Activated T-cell treated with anti-CD3 and anti-CD28 coated beads for 1 hour (primary cell): ENCODE measurements around the gene KLK7.

ENCODE experiments used
- DNase-seq: peaks from one replicate; pipeline ENCODE4 v3.0.0-alpha.2; 2020; ENCODE audit warnings: low read depth

The KLK7 gene

DNA sequence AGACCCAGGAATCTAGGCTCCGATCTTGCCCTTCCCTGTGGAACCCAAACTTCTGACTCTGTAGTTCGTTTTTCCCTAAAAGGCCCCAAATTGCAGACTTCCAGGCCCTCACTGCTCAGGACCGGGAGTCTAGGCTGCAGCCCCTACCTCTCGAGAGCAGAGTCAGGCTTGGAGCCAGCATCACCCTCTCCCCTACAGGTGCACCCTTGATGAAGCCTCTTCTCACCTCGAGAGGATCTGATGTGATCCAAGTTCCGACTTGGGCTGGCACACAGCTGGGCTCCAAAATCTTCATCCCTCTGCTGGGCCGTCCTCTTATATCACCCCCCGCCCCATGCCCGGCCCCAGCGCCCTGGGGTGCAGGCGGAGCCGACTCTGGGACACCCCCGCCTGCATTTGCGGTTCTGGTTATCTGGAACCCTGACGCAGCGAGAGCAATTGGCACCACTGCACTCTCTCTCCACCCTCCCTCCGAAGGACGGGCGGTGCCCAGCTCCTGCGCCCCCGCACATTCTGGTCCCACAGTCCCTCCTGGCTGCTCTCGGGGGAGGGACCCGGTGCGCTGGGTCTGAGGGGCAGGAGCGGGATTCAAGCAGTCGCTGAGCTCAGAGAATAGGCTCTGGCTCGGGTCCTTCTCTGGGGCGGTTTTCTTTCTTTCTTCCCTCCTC lies at the start of gene KLK7:
KLK7 (minus strand) TSS at position 293 of the 668 bp plus-strand sequence. CDS start 1,518 bp downstream, outside the sequence.
- no peak for DNase-seq

DNA sequence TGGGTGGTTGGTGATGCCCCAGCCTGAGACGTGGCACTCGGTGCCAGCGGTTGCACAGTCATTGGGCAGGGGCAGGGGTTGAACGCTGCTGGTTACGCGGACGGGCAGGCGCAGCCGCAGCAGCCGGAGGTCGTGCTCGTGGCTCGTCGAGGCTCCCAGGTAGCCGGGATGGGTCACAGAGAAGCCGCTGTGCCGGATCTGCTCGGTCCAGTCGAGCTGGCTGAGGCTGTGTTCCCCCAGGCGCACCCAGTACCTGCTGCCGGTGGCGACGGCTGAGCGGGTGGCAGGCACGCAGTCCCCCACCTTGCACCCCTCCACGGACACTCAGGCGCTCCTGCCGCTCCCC lies 48.1 kb upstream of the KLK7 start:
- no peak for DNase-seq

DNA sequence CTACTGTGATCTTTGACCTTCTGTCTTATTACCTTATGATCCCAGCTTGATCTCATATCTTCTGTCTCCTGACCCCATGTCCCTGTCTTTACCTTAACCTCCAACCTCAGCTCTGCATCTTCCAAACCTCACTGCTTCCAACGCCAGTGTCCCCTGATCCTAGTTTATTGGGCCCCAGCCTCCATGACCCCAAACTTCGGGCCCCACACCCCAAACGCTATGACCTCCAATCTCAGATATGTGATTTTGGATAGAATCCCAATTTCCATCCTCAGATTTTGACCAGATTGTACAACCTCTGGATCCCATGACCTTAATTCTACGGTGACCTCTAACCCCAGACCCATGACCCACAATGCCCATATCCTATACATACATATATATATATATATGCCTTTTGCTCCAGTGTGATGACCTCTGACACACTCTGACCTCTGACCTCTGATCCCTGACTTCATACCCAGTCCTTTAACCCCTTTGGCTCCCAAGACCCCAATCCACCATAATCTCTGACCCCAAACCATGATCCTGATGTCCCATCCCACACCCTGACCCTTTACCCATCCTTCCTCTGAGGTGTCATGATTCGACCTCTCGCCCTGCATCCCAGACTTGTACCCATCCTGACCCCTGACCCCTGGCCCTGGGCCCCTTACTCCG lies 47.6 kb upstream of the KLK7 start:
- no peak for DNase-seq

DNA sequence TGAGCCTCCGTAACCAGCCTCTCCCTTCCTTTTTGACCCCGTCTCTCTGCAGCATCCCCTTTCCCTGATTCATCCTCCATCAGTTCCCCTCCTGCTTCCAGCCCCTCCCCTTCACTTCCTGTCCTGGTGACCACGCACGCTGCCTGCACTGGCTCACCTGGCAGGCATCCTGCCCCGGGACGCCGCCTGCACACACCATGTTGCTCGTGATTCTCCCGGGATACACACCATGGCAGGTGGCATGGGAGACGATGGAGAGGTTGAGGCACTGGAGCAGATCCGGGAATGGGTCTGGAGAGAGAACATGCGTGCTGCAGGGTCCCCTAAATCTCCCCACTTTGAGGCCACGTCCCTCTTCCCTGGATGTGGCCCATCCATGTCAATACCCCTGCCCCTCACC lies 46.9 kb upstream of the KLK7 start:
- DNase-seq: no peak

DNA sequence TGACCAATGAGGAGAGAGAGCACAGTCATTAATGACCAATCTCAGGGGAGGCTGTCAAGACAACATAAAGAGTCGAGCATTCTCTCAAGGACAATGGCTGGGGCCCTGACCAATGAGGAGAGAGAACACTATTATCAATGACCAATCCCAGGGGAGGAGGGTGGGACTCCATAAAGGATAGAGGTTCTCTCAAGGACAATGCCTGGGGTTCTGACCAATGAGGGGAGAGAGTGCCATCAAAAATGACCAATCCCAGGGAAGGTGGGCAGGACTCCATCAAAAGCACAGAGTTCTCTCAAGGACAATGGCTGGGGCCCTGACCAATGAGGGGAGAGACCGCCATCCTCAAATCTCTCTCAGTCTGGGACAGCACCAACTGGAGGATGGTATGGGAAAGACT lies 46.0 kb upstream of the KLK7 start:
- DNase-seq: no peak

DNA sequence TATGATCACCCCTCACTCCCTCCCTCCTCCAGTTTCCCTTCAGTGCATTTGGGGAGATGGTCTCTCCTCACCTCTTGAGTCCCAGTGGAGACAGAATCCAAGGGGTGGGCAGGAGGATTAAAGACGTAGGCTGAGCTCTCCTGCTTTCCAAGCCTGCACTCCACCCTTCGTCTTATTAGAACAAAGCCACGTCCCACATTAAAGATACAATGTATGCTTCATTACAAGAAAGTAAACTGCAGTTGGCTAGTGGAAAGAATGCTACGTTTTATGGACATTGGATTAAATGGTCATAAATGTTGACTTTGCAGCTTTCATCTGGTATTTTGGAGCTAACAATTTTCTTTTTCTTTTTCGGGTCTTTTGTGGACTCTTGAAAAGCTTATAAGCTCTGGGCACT lies 44.2 kb upstream of the KLK7 start:
- DNase-seq: no peak

DNA sequence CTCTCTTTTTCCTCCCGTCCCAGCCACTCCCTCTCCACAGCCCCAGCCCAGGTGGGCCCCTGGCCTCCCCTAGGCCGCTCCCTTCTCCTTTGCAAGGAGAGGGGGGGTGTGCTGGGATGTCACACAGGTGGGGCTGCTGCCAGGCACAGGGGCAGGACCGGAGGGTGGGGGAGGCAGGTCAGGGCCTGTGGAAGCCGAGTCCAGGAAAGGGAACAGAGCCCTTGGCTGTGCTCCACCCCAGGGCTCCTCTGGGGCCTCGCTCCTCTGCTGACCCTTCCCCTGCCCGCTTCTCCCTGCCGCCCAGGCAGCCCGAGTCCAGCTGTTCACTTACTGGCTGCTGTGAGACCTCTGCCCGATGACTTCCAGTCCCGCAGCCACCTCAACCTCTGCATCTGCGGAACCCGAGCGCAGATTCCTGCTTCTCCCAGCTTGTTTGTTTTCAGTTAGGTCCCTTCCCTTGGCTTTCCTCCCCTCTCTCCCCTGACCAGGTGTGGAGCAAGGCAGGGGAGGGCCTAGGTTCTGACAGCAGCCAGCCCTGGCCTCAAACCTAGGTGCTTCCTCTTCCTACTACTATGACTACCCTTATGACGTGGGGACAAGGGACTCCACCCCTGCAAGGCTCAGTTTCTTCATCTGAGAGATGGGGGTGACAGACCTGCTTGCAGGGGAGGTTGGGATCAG lies 43.5 kb upstream of the KLK7 start:
- DNase-seq: no peak

DNA sequence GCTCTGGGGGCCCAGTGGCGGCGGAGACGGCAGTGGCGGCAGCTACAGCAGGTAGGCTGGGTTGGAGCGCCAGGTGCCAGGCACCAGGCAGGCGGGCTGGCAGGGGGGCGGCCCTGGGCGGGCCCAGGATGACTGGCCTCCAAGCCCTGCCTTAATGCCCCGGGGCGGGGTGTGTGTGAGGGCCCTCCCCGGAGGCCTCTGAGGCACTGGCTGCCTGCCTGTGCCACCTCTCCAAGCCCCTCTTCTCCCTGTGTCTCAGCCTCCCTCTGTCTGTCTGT lies 42.8 kb upstream of the KLK7 start, which contains the start of gene KLK11:
KLK11 (minus strand) TSS at position 63 of the 278 bp plus-strand sequence. CDS start 985 bp downstream, outside the sequence.
- DNase-seq: no peak

DNA sequence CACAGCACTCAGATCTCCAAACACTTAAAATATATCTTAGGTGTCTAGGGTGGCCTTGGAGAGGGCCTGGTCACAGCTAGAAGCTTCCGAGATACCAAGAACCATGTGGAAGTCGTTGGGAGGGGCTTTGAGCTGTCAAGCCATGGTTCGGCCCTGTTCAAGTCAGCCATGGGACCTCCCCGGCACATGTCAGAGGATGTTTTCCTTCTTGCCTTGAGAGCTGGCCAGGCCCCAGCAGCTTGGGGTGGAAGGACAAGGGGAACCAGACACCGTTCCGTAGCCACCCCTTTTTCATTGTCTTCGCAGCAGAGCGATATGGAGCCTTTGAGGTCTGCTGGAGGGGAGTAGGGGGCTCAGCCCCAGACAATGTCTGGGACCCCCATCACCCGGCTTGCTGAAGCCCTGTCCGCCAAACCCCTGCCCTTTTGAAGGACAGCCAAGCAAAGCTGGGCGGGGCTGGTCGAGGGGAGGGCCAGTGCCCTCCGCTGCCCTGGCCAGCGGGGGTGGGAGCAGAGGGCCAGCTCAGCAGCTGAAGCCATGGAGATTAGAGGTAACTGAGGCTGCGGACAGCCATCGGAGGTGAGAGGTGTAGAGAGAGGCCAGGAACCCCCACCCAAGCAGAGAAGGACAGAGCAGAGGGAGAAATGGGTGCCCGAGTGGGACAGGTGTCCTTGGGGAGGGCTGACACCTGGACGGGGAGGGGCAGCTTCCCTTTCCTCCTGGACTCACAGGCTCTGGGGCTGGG lies 42.3 kb upstream of the KLK7 start:
- no peak for DNase-seq

DNA sequence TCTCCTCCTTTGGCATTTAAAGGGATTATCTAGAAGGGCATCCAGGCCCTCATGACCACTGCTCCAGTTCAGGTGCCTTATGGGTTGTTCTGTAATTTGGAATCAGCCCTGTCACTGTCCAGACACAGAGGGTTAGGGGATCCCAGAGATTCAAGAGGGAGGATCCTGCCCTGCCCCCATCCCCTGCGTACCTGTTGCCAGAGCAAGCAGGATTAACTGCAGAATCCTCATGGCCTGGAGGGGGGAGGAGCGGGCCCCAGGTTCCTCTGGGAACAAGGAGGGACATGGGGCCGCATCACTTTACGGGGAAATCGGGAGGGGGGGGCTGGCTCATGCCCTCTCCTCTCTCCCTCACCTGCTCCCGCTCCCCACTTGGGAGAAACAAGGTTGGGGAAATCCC lies 41.7 kb upstream of the KLK7 start:
- DNase-seq: no peak

DNA sequence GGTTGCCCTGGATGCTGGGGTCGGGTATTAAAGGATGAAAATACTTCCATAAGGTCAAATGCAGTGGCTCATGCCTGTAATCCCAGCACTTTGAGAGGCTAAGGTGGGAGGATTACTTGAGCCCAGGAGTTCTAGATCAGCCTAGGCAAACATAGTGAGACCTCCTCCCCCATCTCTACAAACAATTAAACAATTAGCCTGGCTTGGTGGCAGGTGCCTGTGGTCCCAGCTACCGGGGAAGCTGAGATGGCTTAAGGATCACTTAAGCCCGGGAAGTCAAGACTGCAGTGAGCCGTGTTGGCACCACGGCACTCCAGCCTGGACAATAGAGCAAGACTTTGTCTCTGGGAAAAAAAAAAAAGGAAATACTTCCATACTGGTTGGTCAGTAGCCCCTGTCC lies 41.2 kb upstream of the KLK7 start:
- no peak for DNase-seq

DNA sequence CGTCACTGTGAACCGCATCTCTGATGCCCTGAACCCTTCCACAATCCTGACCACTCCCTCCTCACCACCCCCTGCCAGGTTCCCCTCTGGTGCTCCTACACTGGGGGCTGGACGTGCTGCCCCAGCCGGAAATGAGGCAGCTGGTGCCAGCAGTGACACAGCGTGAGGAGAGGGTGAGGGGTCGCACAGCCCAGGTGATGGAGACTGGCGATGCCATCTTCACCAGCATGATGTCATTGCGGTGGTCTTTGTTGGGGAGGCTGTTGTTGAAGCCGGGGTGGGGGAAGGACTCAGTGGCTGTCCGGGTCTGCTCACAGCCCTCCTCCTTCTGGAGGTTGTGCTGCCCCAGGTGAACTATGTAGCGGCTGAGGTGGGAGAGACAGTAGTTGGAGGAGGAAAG lies 40.2 kb upstream of the KLK7 start:
- DNase-seq: no peak

DNA sequence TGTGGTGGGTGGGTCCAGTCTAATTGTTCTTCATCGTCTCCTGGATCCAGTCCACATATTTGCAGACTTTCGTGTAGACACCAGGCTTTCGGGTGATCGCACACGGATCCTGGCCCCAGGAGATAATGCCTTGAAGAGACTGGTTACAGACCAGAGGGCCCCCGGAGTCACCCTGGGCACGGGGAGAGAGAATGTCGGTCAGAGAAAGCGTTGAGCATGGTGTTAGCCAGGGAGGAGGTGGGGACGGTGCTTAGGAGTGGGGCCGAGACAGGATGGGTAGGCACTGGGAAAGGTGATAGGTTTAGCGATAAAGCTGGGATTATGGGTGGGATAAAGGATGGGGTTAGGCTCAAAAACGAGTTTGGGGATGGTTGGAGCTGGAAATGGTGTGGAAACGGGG lies 38.8 kb upstream of the KLK7 start:
- DNase-seq: no peak

DNA sequence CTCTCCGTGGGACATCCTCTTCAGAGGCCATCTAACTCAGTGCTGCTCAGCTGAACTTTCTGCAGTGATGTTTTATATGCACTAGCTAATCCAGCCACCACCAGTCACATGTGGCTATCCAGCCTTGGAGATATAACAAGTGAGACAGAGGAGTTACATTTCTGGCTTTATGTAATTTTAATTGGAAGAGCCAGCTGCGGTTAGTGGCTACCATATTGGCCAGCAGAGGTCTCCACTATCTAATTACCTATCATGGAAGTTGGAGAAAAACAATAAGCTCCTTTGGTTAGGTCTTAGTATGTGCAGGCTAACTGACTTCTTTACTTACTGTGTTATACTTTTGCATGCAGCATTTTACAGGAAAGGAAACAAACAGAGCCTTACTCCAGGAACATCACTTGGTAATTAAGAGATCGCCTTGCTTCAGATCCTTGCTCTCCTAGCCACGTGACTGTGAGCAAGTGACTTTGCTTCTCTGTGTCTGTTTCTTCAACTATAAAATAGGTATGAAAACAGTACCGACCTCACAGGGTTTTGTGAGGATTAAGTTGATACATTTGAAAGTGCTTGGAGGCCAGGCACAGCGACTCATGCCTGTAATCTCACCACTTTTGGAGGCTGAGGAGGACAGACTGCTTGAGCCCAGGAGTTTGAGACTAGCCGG lies 37.4 kb upstream of the KLK7 start:
- DNase-seq: no peak

DNA sequence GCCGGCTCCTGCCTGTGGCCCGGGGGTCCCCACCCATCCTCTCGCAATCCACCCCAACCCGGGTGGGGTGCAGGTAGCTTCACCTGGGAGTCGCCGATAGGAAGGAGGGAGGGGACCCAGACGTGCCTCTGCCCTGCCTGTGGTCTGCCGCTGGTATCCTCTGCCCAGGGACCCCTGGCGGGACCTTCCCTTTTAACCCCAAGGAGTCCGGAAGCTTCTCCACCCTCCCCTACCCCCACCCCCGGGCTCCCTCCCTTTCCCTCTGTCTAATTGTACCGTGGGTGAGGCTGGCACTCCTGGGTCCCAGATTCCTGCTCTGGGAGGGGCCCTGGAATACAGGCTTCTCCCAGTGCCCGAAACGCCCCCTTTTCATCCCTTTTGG lies 35.8 kb upstream of the KLK7 start, which contains the start of gene KLK10:
KLK10 (minus strand) TSS at position 166 of the 382 bp plus-strand sequence. CDS start 579 bp downstream, outside the sequence.
- no peak for DNase-seq

DNA sequence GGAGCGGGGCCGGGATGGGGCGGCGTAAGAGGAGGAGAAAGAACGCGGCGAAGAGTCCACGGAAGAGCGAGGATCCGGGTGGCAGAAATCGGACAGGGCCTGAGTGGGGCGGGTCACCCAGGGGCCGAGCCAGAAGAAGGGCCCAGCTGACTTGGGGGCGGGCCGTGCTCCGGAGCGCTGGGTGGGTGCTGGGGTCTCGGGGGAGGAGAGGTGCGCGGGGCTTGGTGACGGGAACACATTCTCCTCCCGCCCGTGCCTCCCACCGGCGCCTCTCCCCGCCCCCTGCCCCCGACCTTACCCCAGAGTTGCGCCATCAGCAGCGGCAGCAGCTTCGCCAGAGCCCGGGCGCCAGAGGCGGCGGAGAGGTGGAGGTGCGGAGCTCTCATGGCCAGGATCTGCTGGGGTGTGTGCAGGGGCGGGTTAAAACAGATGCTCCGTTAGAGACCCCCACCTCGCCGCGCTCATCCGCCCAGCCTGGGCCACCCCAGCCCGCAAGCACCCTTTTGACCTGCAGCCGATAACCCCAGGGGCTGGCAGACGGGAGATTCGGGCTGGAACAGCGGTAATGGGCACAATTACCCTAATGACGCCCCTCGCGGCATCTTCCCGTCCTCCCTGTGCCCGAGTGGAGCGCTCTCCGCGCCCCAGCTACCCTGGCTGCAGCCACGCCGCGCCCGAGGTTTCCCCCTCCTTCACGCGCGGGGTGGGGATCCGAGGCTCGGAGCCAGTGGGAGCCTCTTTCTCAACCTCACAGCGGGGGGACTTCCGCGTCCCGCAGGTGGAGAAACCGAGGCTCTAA lies 35.2 kb upstream of the KLK7 start:
- DNase-seq: no peak

DNA sequence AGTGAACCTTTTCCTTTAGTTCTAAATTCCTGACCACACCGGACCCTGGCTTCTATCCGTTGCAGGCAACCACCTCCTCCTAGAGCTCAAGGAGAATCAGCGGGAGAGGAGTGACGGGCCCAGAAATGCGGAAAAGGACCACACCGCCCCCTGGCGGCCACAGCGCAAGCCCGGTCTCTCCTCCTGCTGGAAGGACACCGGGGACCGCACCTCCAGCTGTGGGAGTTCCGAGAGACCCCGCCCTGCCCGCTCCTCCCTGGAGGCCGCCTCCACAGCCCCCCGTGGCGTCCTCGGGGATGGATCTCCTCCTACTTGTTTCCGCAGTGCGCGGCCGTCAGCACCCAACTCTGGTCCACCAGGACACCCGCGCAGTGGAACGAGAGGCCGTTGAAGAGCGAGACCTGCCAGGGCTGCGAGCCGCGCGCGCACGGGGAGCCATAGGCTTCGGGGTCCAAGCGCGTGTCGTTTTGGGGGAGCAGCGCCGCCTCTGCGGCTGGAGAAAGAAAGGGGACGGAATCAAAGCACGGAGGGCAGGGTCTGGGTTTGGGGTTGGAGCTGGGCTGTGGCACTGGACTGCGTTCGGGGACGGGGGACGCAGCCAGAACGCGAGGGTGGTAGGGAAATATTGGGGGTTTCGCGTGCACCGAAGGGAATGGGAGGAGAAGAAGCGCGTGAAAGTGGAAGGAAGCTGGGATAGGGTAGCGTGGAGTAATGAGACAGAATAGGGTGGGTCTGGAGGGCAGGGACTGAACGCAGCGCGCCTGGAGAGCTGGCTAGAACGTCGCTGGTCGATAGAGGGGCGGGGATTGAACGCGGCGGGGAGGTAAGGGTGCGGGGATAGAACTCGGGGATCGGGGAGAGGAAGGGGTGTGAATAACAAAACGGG lies 33.3 kb upstream of the KLK7 start:
- peak; percentile 54 for DNase-seq

DNA sequence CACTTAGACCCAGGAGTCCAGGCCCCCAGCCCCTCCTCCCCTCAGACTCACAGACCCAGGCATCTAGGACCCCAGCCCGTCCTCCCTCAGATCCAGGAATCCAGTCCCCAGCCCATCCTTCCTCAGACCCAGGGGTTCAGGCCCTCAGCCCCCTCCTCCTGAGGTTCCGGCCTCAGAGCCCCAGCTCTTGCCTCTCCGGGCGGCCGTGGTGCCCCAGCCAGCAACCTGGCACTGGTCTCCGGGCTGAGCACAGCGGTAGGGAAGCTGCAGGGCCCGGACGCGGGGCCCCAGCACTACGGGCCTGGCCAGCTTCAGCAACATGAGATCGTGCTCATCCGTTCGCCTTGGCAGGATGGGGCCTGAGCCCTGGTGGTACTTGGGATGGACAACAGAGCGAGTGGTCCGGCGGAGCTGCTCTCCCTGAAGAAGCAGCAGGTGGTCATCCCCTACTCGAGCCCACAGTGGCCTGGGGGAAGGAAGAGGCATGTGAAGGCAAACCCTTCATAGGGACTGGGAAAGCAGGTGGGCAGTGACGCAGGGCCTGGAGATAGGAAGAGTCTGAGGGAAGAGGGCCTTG lies 32.1 kb upstream of the KLK7 start:
- no peak for DNase-seq

DNA sequence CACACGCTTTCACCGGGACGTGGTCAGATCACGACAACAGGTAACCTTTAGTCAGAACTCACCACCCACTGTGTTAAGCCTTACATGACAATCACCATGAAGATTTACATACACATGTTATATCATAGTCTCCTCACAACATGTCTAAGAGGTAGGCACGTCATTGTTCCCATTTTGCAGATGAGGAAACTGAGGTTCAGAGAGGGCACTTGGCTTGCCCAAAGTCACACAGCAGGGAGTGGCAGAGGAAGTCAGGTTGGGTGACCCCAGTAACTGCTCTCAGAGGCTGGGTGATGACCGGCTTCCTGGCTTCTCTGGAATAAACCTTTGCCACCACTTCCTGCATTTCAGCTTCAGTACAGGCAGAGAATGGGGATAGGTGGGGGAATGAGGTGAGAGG lies 30.5 kb upstream of the KLK7 start:
- no peak for DNase-seq

DNA sequence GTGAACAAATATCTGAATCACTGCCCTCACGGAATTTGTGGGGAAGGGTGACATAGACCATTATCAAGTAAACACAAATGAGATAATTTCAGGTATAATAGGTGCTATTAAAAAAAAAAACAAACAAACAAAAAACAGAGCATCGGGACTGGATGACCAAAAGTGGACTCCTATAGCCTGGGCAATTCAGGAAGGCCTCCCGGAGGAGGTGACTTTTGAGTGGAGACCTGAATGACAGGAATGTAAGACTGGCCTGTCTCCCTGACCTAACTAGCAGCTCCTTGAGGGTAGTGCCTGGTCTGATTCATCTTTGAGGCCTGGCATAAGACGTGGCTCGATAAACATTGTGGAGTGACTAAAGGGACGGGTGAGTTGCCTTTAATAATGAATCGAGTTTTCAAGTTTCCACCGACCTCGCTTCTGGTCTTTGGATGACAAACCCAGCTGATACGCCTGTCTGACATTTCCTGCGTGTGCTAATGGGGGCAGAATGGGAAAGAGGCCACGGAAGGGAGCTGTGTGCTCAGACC lies 29.0 kb upstream of the KLK7 start:
- DNase-seq: no peak
